ENCODE results near the gene ZNF710. TPM values are rescaled to one million over a fixed set of nuclear protein-coding genes. Genes with fewer than 3 reads are reported as not detected.

The ZNF710 gene
- total and polyA plus RNA-seq, 2 donors (not counting 3 experiments of a cell fraction or from before 2014, with no cell fraction given), result 8.9 to 32.4 TPM

GRCh38 chr15:90059208-90059985 is 58.3 kb downstream of the ZNF710 start:
- dilution Hi-C loops (cut with MboI; ENCODE audit: extremely low pct_ligation_motif_present, low sequenced_read_pairs) (no loop called here), intact Hi-C loops (cut with micrococcal nuclease) (no loop called here)
- Histone ChIP-seq H3K27ac (ENCODE audit: insufficient read depth, low read depth, low read length) (no peak overlapping the region), H3K79me2 (ENCODE audit: control insufficient read depth, insufficient read depth, low read length) (peaks cover 6% of the 10 kb centered on the region), H3K9ac (replicated peaks; ENCODE audit: extremely low read depth, insufficient read depth, low read length) (no peak overlapping the region), H3K9me3 (replicated peaks; ENCODE audit: control insufficient read depth, insufficient read depth, low read length) (no peaks in the 10 kb centered on the region), H3K27me3 (ENCODE audit: control insufficient read depth in 2 of 2, insufficient read depth in 2 of 2, low read length in 2 of 2) (no peaks in the 10 kb centered on the region), H3K4me3 (replicated peaks in 1 of 3; ENCODE audit: insufficient read depth in 1 of 3, low read depth in 1 of 3, low read length in 3 of 3) (no peak overlapping the region), H3K4me2 (ENCODE audit: insufficient read depth, low read length) (no peak overlapping the region), H4K20me1 (replicated peaks; ENCODE audit: control insufficient read depth, extremely low read depth, insufficient read depth, low read length) (no peaks in the 10 kb centered on the region), H3K4me1 (ENCODE audit: control insufficient read depth, extremely low read depth, insufficient read depth, low read length) (peaks cover 19% of the 10 kb centered on the region), H2AFZ (ENCODE audit: low read depth, low read length) (no peak overlapping the region), H3K36me3 (ENCODE audit: control insufficient read depth in 2 of 2, extremely low read depth in 1 of 2, insufficient read depth in 2 of 2, low read length in 2 of 2) (no peaks in the 10 kb centered on the region), H3K9me1 (replicated peaks; ENCODE audit: control insufficient read depth, extremely low read depth, insufficient read depth, low read length) (no peaks in the 10 kb centered on the region)
- TF ChIP-seq GATA2 (IDR thresholded peaks at IDR 0.05; ENCODE audit: insufficient read depth, insufficient read length, low read depth, low read length) (no peak), MAX (IDR thresholded peaks at IDR 0.05; ENCODE audit: insufficient read depth, insufficient read length) (no peak), JUN (IDR thresholded peaks at IDR 0.05; ENCODE audit: borderline replicate concordance, insufficient read depth, insufficient read length, low read depth) (no peak), POLR2AphosphoS5 (IDR thresholded peaks at IDR 0.05; ENCODE audit: insufficient read depth, low read depth, low read length) (no peak), MYC (IDR thresholded peaks at IDR 0.05; ENCODE audit: low read depth, low read length) (no peak), POLR2A (IDR thresholded peaks at IDR 0.05; ENCODE audit: low read depth, low read length) (no peak), EZH2 (IDR thresholded peaks at IDR 0.05; ENCODE audit: borderline replicate concordance, low read depth, low read length, severe bottlenecking) (no peak), CTCF (IDR thresholded peaks at IDR 0.05; ENCODE audit: extremely low read depth in 1 of 2, insufficient read depth in 1 of 2, low read depth in 1 of 2, low read length in 2 of 2) (no peak), FOS (IDR thresholded peaks at IDR 0.05; ENCODE audit: borderline replicate concordance, insufficient read depth, low read length) (no peak)
- POLR2A ChIA-PET, result no interaction called here
- BruUV-seq (replicated peaks), result no TSS peak
- no peak for FAIRE-seq
- CTCF ChIA-PET, result interaction anchor here (1.7 kb wide), 1 partner anchor 12 kb away, joined by 5 read pairs; no protein-coding TSS in a partner anchor
- DNase-seq (ENCODE audit: low read depth, low spot score), result no peak
